SJSA1 (cell line): ENCODE measurements around the gene NGLY1. TPM values are rescaled to one million over a fixed set of nuclear protein-coding genes. Genes with fewer than 3 reads are reported as not detected.
A peak's percentile ranks its signal among the peaks of the same experiment; 100 is the strongest.

Experiments used
- DNase-seq, 2 experiments: peaks; one replicate each; pipeline ENCODE4 v3.0.0-alpha.2; 2015 to 2020; ENCODE audit warnings: low spot score in 2 of 2, low read depth in 1 of 2
- H3K27ac ChIP-seq: fragments of 250-450 bp; sonication (Bioruptor Pico); 2 replicates; pipeline ENCODE4 v1.5.1; 2020; ENCODE audit warnings: mild to moderate bottlenecking, moderate library complexity
- H3K27me3 ChIP-seq: fragments of 250-450 bp; sonication (Bioruptor Pico); replicated peaks from 2 replicates; pipeline ENCODE4 v1.5.1; 2020; ENCODE audit warnings: mild to moderate bottlenecking, moderate library complexity
- H3K36me3 ChIP-seq: fragments of 250-450 bp; sonication (Bioruptor Pico); 2 replicates; pipeline ENCODE4 v1.5.1; 2020; ENCODE audit warnings: mild to moderate bottlenecking
- H3K4me1 ChIP-seq: fragments of 250-450 bp; sonication (Bioruptor Pico); replicated peaks from 2 replicates; pipeline ENCODE4 v1.6.1; 2021; ENCODE audit warnings: mild to moderate bottlenecking
- H3K4me3 ChIP-seq: fragments of 250-450 bp; sonication (Bioruptor Pico); 2 replicates; pipeline ENCODE4 v1.5.1; 2020; ENCODE audit warnings: mild to moderate bottlenecking
- H3K9me3 ChIP-seq: fragments of 250-450 bp; sonication (Bioruptor Pico); replicated peaks from 2 replicates; pipeline ENCODE4 v1.5.1; 2020; ENCODE audit warnings: mild to moderate bottlenecking
- total RNA-seq: library from RNA; depleted of rRNA; stranded (reverse); fragments of >200 nt; shearing (Covaris generic); gene quantifications from 2 replicates; pipeline ENCODE4 v1.2.3, GENCODE V29; 2014

Gene NGLY1
- total RNA-seq, 1 experiment from 2014 or later = 24.7 TPM

DNA sequence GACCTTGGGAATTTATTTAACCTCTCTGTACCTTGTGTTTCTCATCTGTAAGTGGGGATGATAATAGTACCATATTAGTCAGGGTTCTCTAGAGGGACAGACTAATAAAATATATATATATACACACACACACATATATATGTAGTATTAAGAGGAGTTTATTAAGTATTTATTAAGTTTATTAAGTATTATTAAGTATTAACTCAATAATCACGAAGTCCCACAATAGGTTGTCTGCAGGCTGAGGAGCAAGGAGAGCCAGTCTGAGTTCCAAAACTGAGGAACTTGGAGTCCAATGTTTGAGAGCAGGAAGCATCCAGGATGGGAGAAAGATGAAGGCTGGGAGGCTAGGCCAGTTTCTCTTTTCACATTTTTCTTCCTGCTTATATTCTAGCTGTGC is 21.4 kb upstream of the NGLY1 start:
- Histone ChIP-seq H3K36me3 (no peaks in the 10 kb centered on the region), H3K4me3 (no peak overlapping the region), H3K9me3 (no peaks in the 10 kb centered on the region), H3K4me1 (no peaks in the 10 kb centered on the region), H3K27me3 (no peaks in the 10 kb centered on the region; the same call in 1 of the 2 replicates), H3K27ac (no peak overlapping the region)
- DNase-seq = no peak

DNA sequence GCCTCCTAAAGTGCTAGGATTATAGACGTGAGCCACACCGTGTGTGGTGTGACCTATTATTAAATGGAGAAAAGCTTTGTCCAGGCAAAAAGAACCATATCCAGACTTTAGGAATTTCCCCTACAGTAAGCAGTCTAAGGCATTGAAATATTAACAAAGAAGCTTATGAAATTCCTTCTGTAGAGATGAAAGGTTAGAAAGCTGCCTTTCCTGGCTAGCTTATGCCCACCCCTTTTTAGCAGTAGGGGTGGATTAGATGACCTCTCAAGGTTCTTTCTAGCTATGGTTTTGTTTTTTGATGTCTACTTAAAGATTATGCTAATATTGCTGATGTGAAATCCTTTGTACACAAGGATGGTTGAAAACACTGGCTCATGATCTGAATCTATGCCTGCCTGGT is 20.6 kb upstream of the NGLY1 start:
- no peaks in the 10 kb centered on the region for H3K9me3 ChIP-seq
- H3K4me3 ChIP-seq = no peak overlapping the region
- no peaks in the 10 kb centered on the region for H3K4me1 ChIP-seq
- H3K27me3 ChIP-seq = no peaks in the 10 kb centered on the region
- no peak for DNase-seq
- H3K27ac ChIP-seq = no peak overlapping the region
- no peaks in the 10 kb centered on the region for H3K36me3 ChIP-seq

- DNase-seq = no peak
- no peaks in the 10 kb centered on the region for H3K9me3 ChIP-seq
- no peaks in the 10 kb centered on the region for H3K27me3 ChIP-seq
- H3K27ac ChIP-seq = no peak overlapping the region
- H3K4me3 ChIP-seq = no peak overlapping the region
- no peaks in the 10 kb centered on the region for H3K36me3 ChIP-seq
- no peaks in the 10 kb centered on the region for H3K4me1 ChIP-seq
Observed at GRCh38 chr3:25801786-25802185, 18.5 kb upstream of the NGLY1 start.

DNA sequence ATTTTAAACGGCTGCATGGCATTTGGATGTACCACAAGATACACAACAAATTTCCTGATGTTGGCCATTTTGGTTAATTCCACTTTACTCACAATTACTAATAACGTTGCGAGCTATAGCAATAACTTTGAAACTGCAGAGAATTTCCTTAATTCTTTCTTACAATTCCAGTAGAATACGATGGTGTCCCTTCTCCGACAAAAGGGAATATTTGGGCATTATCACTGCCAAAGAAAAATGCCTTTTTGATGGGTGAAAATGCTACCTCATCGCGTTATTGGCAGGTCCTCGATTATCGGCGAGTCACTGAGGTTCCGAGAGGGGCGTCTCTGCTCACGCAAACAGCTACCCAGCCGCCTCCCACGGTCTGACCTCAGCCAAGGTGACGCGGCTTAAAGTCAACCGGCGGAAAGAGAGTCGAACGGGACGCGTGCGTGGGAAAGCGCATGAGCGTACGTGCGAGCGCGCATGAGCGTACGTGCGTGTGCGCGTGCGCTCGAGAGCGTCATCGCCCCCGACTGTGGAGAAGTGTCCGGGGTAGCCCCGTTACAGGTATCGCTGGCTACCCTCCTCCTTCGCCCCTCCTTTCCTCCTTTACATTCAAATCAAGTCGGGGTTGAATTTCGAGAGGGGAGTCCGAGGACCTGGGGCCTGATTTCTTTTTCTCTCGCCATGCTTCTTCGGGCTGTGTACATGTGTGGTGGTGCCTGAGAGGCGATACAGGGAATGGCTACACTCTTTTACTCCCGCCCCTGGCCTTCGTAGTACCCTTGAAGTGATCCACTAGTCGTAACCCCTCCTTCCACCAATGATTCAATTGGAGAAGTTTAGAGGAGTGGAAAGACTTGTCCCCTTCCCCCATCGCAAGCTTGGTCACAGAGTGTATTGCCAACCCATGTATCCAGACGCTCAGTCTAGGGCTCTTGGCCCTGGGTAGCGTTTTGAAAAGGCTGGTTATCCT is 6.6 kb upstream of the NGLY1 start, which contains the start of gene OXSM:
TSS of gene OXSM (plus strand) at position 495 of the 961 bp plus-strand sequence. CDS start 931 bp downstream, outside the sequence.
- Histone ChIP-seq H3K36me3 (no peaks in the 10 kb centered on the region), H3K27ac (peak within 1 kb of the TSS; percentile 44)

GRCh38 chr3:25789209-25789595 is 6.0 kb upstream of the NGLY1 start:
- H3K4me3 ChIP-seq = peak overlapping the region; percentile 53
- peaks cover 13% of the 10 kb centered on the region for H3K4me1 ChIP-seq
- H3K27ac ChIP-seq = no peak overlapping the region; the same call in 1 of the 2 replicates
- H3K27me3 ChIP-seq = no peaks in the 10 kb centered on the region; the same call in 1 of the 2 replicates
- no peak for DNase-seq
- no peaks in the 10 kb centered on the region for H3K36me3 ChIP-seq
- H3K9me3 ChIP-seq = no peaks in the 10 kb centered on the region

More for the DNA sequence above, 6.6 kb upstream of the NGLY1 start, which contains the start of gene OXSM:
- Histone ChIP-seq H3K4me1 (peaks cover 12% of the 10 kb centered on the region), H3K27me3 (no peaks in the 10 kb centered on the region), H3K4me3 (peak within 1 kb of the TSS; percentile 53), H3K9me3 (no peaks in the 10 kb centered on the region)
- peak; percentile 75 to 76 for DNase-seq

DNA sequence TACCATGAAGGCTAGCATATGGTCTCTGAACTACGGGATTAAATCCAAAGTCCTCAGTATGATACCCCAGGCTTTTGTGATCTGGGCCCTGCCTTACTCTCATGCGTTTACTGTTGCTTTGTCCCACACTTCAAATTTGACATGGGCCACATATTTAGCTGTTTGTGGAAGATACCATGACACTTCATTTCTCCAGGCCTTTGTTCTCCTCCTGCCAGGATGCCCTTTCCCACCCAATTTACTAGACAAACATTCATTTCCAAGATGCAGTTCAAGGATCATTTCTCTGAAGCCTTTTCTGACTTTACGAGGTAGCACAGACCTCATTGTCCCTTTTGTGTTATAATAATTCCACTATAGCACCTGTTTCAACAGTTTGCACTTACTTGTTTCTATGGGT is 4.4 kb upstream of the NGLY1 start:
- H3K27ac ChIP-seq = no peak overlapping the region
- H3K4me3 ChIP-seq = no peak overlapping the region
- H3K9me3 ChIP-seq = no peaks in the 10 kb centered on the region
- H3K27me3 ChIP-seq = no peaks in the 10 kb centered on the region; the same call in 1 of the 2 replicates
- peaks cover 18% of the 10 kb centered on the region for H3K4me1 ChIP-seq
- DNase-seq = no peak
- no peaks in the 10 kb centered on the region for H3K36me3 ChIP-seq

DNA sequence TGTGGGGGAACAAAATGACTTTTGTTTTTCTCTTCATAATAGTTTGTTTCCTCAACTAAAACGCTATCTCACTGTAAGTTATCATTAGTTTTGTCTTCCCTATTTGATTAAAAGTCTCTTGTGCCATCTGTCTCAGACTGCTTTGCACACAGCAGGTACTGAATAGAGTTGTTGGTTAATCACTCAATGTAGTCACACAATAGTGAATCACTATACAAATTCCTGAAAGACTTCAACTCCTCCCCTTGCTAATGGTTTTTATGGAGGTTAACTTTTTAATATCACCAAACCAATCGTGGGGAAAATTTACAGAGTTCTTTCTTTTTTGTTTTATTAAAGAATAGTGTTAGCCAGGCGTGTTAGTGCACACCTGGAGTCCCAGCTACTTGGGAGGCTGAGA is 2.6 kb upstream of the NGLY1 start:
- no peak for DNase-seq
- Histone ChIP-seq H3K27me3 (no peaks in the 10 kb centered on the region; the same call in 1 of the 2 replicates), H3K9me3 (no peaks in the 10 kb centered on the region), H3K36me3 (no peaks in the 10 kb centered on the region), H3K4me3 (no peak overlapping the region), H3K27ac (no peak overlapping the region), H3K4me1 (peaks cover 23% of the 10 kb centered on the region)

DNA sequence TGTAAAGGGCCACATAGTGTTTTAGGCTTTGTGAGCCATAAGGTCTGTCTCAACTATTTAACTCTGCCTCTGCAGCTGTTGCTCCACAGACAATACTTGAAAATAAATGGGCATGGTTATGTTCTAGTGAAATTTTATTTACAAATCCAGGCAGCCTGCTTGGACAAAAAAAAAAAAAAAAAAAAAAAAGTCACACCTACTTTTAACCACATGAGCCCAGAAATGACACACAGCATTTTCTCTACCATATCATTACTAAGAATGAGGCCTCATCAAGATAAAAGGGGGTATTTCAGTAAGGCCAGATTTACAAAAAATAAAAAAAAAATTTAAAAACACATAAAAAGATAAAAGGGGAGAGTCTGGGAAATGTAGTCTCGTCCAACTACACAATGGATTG is 1.7 kb upstream of the NGLY1 start:
- no peak for DNase-seq
- Histone ChIP-seq H3K36me3 (no peaks in the 10 kb centered on the region), H3K4me1 (peaks cover 19% of the 10 kb centered on the region), H3K27me3 (no peaks in the 10 kb centered on the region; the same call in 1 of the 2 replicates), H3K27ac (no peak overlapping the region), H3K4me3 (no peak overlapping the region), H3K9me3 (no peaks in the 10 kb centered on the region)

DNA sequence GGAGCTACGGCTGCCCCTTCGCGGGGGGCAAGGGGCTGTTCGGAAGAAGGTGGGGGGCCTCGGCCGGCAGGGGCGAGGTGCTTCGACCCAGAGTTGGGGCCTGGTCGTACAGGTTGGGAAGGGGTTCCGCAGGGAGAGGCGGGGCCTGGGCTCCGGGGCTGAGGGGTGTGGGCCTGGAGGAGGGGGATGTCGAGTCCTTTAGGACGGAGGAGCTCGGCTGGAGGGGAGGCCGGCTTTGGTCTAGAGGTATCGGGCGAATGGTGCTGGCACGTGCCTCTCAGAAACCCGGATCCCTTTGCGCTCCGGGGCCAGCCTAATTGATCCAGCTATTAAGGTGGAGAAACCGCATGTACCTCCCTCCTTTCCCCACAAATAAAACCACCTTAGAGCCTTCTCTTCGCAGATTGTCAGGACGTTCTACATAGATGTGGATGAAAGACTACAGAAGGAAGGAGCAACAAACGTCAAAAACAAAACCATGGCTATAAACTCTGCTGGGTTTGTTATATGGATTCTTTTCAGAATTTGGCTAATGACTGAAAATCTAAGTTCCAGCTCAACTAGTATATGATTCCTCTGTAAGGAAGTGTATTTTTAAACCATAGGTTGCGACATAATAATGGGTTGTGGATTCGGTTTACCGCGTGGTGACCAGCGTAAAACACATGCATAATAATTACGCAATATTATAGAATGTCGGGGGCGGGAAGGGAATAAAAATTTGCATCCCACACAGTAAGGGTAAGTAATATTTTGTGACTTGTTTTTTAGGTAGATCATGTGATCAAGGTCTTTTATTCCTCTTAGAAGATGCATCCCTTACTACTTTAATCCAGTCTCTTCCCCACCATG is 644 bp upstream of the NGLY1 start:
- H3K4me3 ChIP-seq = peak overlapping the region; percentile 92
- peak; percentile 16 to 46 for DNase-seq
- H3K9me3 ChIP-seq = no peaks in the 10 kb centered on the region
- H3K36me3 ChIP-seq = no peaks in the 10 kb centered on the region; the same call in 1 of the 2 replicates
- no peak overlapping the region for H3K27ac ChIP-seq
- peaks cover 16% of the 10 kb centered on the region for H3K4me1 ChIP-seq
- no peaks in the 10 kb centered on the region; the same call in 1 of the 2 replicates for H3K27me3 ChIP-seq

DNA sequence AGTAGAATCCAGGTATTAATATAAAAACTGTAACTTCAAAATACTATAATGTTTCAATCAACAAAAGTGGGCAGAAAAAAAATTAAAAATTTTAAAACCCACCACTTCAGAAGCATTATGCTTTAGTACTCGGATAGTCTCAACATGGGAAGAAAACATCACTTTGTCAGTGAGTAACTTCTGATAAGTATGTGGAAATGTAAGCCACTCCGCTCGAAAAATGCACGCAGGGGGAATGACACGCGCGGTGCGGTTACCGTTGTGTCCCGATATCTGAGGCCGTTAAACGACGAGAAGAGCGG is 656 bp downstream of the NGLY1 start:
- Histone ChIP-seq H3K27me3 (no peaks in the 10 kb centered on the region; the same call in 1 of the 2 replicates), H3K36me3 (peaks cover 2% of the 10 kb centered on the region), H3K9me3 (no peaks in the 10 kb centered on the region), H3K27ac (no peak overlapping the region), H3K4me3 (peak overlapping the region; percentile 92), H3K4me1 (peaks cover 12% of the 10 kb centered on the region)
- no peak for DNase-seq

GRCh38 chr3:25781758-25782594 is 1.3 kb downstream of the NGLY1 start:
- Histone ChIP-seq H3K27me3 (no peaks in the 10 kb centered on the region; the same call in 1 of the 2 replicates), H3K27ac (no peak overlapping the region)

DNA sequence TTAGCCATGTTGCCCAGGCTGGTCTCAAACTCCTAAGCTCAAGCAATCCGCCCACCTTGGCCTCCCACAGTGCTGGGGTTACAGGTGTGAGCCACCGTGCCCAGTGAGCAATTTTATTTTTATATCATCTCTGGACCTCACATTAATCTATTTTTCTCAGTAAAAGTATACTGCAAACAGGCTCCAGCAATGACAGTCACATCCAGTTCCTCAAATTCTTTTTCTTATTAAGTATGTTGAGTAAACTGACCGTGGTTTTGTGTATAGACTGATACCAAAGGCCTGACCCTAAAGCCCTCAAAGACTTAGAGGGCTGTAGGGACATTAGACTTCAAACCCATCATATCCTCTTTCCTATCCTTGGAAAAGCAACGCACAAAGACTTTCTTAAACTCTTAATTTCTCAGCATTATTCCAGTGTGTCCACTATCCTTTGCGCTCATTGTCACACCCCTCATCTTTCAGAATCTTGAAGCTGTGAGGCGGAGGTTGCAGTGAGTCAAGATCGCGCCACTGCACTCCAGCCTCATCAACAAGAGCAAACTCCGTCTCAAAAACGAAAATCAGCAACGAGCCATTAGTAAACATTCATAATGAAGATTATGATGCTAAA is 2.0 kb downstream of the NGLY1 start:
- Histone ChIP-seq H3K4me3 (no peak overlapping the region), H3K4me1 (peaks cover 12% of the 10 kb centered on the region), H3K9me3 (no peaks in the 10 kb centered on the region), H3K27me3 (no peaks in the 10 kb centered on the region; the same call in 1 of the 2 replicates), H3K27ac (no peak overlapping the region), H3K36me3 (peaks cover 11% of the 10 kb centered on the region)
- DNase-seq = no peak

More at GRCh38 chr3:25781758-25782594, 1.3 kb downstream of the NGLY1 start:
- Histone ChIP-seq H3K4me3 (peak overlapping the region; percentile 92), H3K4me1 (peaks cover 12% of the 10 kb centered on the region), H3K9me3 (no peaks in the 10 kb centered on the region), H3K36me3 (peaks cover 5% of the 10 kb centered on the region)
- no peak for DNase-seq
